ENCODE results near the gene RPTN. TPM values are rescaled to one million over a fixed set of nuclear protein-coding genes. Genes with fewer than 3 reads are reported as not detected.

The RPTN gene
- total RNA-seq, 1 donor from 2014 or later: 0.09 TPM

DNA sequence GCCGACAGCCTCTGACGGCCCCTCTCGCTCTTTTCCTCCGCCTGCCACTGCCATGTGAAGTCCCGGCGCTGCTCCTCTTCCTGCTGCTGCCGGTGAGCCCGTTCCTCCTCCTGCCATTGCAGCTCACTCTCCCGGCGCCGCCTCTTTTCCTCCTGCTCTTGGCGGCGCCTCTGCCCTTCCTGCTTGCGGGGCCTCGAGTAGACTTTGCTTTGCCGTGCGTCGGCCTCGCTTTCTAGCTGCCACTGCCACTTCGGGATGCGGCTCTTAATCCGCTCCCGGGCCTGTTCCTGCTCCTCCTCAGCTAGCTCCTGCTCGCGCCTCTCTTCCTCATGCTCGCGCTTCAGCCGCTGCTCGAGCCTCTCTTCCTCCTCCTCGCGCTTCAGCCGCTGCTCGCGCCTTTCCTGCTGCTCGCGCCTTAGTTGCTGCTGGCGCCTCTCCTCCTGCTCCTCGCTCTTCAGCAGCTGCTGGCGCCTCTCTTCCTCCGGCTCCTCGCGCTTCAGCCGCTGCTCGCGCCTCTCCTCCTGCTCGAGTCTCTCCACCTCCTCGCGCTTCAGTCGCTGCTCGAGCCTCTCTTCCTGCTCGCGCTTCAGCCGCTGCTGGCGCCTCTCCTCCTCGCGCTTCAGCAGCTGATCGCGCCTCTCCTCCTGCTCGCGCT lies 48.0 kb downstream of the RPTN start:
- Histone ChIP-seq H3K9ac (ENCODE audit: low read length) (no peak overlapping the region), H3K27ac (ENCODE audit: low read depth, low read length) (no peak overlapping the region), H3K79me2 (ENCODE audit: insufficient read depth, low read length) (no peaks in the 10 kb centered on the region), H3K36me3 (ENCODE audit: insufficient read depth, low read length) (no peaks in the 10 kb centered on the region), H4K20me1 (ENCODE audit: insufficient read depth, low read length) (no peaks in the 10 kb centered on the region), H3K27me3 (ENCODE audit: insufficient read depth, low read length) (peaks cover 90% of the 10 kb centered on the region), H3K4me1 (ENCODE audit: insufficient read depth, low read length) (peaks cover 22% of the 10 kb centered on the region), H3K4me3 (ENCODE audit: insufficient read depth, low read depth, low read length) (peak overlapping the region; percentile 56), H3K4me2 (ENCODE audit: low read length) (peak overlapping the region; percentile 88), H2AFZ (ENCODE audit: low read depth, low read length) (peak overlapping the region; percentile 91), H3K9me3 (ENCODE audit: insufficient read depth, low read depth, low read length) (peaks cover 15% of the 10 kb centered on the region)
- Mint-ChIP-seq H3K27ac (ENCODE audit: unreplicated experiment) (no peak overlapping the region), H3K9me3 (ENCODE audit: unreplicated experiment) (peaks cover 11% of the 10 kb centered on the region), H3K36me3 (ENCODE audit: low read depth, unreplicated experiment) (no peaks in the 10 kb centered on the region), H3K4me3 (ENCODE audit: unreplicated experiment) (no peak overlapping the region), H3K4me1 (ENCODE audit: low read depth, unreplicated experiment) (peaks cover 4% of the 10 kb centered on the region), H3K27me3 (ENCODE audit: low read depth, unreplicated experiment) (peaks cover 17% of the 10 kb centered on the region)
- FAIRE-seq (no peak), DNase-seq (ENCODE audit: low read depth) (peak; percentile 55)
- no peak for TF ChIP-seq CTCF (IDR thresholded peaks at IDR 0.05; ENCODE audit: insufficient read depth, low read depth, low read length)
- peak; percentile 47 for TF ChIP-seq EZH2 (IDR thresholded peaks at IDR 0.05; ENCODE audit: insufficient read depth, low read length)

GRCh38 chr1:152110365-152110859 lies 48.6 kb downstream of the RPTN start:
- peaks cover 22% of the 10 kb centered on the region for H3K4me1 ChIP-seq (ENCODE audit: insufficient read depth, low read length)
- H3K27ac Mint-ChIP-seq (ENCODE audit: unreplicated experiment): no peak overlapping the region
- peak overlapping the region; percentile 91 for H2AFZ ChIP-seq (ENCODE audit: low read depth, low read length)
- TF ChIP-seq EZH2 (IDR thresholded peaks at IDR 0.05; ENCODE audit: insufficient read depth, low read length) (no peak), CTCF (IDR thresholded peaks at IDR 0.05; ENCODE audit: insufficient read depth, low read depth, low read length) (no peak)
- H3K79me2 ChIP-seq (ENCODE audit: insufficient read depth, low read length): no peaks in the 10 kb centered on the region
- peak overlapping the region; percentile 88 for H3K4me2 ChIP-seq (ENCODE audit: low read length)
- no peaks in the 10 kb centered on the region for H3K36me3 ChIP-seq (ENCODE audit: insufficient read depth, low read length)
- H4K20me1 ChIP-seq (ENCODE audit: insufficient read depth, low read length): no peaks in the 10 kb centered on the region
- H3K4me1 Mint-ChIP-seq (ENCODE audit: low read depth, unreplicated experiment): peaks cover 4% of the 10 kb centered on the region
- H3K27me3 Mint-ChIP-seq (ENCODE audit: low read depth, unreplicated experiment): peaks cover 18% of the 10 kb centered on the region
- no peak overlapping the region for H3K27ac ChIP-seq (ENCODE audit: low read depth, low read length)
- peaks cover 90% of the 10 kb centered on the region for H3K27me3 ChIP-seq (ENCODE audit: insufficient read depth, low read length)
- H3K4me3 ChIP-seq (ENCODE audit: insufficient read depth, low read depth, low read length): peak overlapping the region; percentile 56
- DNase-seq (ENCODE audit: low read depth) (peak; percentile 46), FAIRE-seq (no peak)
- no peak overlapping the region for H3K9ac ChIP-seq (ENCODE audit: low read length)
- peaks cover 11% of the 10 kb centered on the region for H3K9me3 Mint-ChIP-seq (ENCODE audit: unreplicated experiment)
- H3K4me3 Mint-ChIP-seq (ENCODE audit: unreplicated experiment): no peak overlapping the region
- H3K36me3 Mint-ChIP-seq (ENCODE audit: low read depth, unreplicated experiment): no peaks in the 10 kb centered on the region
- peaks cover 15% of the 10 kb centered on the region for H3K9me3 ChIP-seq (ENCODE audit: insufficient read depth, low read depth, low read length)

- Mint-ChIP-seq H3K9me3 (ENCODE audit: unreplicated experiment) (peaks cover 11% of the 10 kb centered on the region), H3K27ac (ENCODE audit: unreplicated experiment) (no peak overlapping the region), H3K4me1 (ENCODE audit: low read depth, unreplicated experiment) (peaks cover 4% of the 10 kb centered on the region), H3K36me3 (ENCODE audit: low read depth, unreplicated experiment) (no peaks in the 10 kb centered on the region), H3K27me3 (ENCODE audit: low read depth, unreplicated experiment) (peaks cover 21% of the 10 kb centered on the region), H3K4me3 (ENCODE audit: unreplicated experiment) (no peak overlapping the region)
- Histone ChIP-seq H4K20me1 (ENCODE audit: insufficient read depth, low read length) (no peaks in the 10 kb centered on the region), H3K4me3 (ENCODE audit: insufficient read depth, low read depth, low read length) (peak overlapping the region; percentile 56), H3K27ac (ENCODE audit: low read depth, low read length) (no peak overlapping the region), H3K4me1 (ENCODE audit: insufficient read depth, low read length) (peaks cover 22% of the 10 kb centered on the region), H2AFZ (ENCODE audit: low read depth, low read length) (peak overlapping the region; percentile 91), H3K4me2 (ENCODE audit: low read length) (peak overlapping the region; percentile 88), H3K36me3 (ENCODE audit: insufficient read depth, low read length) (no peaks in the 10 kb centered on the region), H3K27me3 (ENCODE audit: insufficient read depth, low read length) (peaks cover 88% of the 10 kb centered on the region), H3K9ac (ENCODE audit: low read length) (no peak overlapping the region), H3K9me3 (ENCODE audit: insufficient read depth, low read depth, low read length) (peaks cover 15% of the 10 kb centered on the region), H3K79me2 (ENCODE audit: insufficient read depth, low read length) (no peaks in the 10 kb centered on the region)
- FAIRE-seq: no peak
- TF ChIP-seq CTCF (IDR thresholded peaks at IDR 0.05; ENCODE audit: insufficient read depth, low read depth, low read length) (no peak), EZH2 (IDR thresholded peaks at IDR 0.05; ENCODE audit: insufficient read depth, low read length) (no peak)
- no peak for DNase-seq (ENCODE audit: low read depth)
These were observed 49.1 kb downstream of the RPTN start for GRCh38 chr1:152109998-152110294.
